GM21526 (cell line): Measurements from ENCODE around the gene SAXO1.

ENCODE experiments used
- ATAC-seq: cut with Tn5 transposase; IDR thresholded peaks from one replicate; pipeline ENCODE4 v1.9.1; 2021; ENCODE audit warnings: moderate library complexity; ENCODE audit not compliant: unreplicated experiment, low FRiP score

SAXO1 gene

GRCh38 chr9:18888290-18888689 lies 144.7 kb downstream of the SAXO1 start:
- ATAC-seq = no peak

GRCh38 chr9:18887546-18887945 lies 145.5 kb downstream of the SAXO1 start:
- ATAC-seq = no peak

GRCh38 chr9:18881758-18882157 lies 151.3 kb downstream of the SAXO1 start:
- ATAC-seq = no peak

GRCh38 chr9:18877984-18878383 lies 155.0 kb downstream of the SAXO1 start:
- no peak for ATAC-seq
